OCI-LY7 (cell line): ENCODE data around the gene SRD5A3.

Experiments used
- CTCF ChIP-seq: fragments of 200-600 bp; sonication (generic); conservative IDR thresholded peaks from 2 replicates; pipeline ENCODE4 v1.5.1; 2014; ENCODE audit warnings: mild to moderate bottlenecking, antibody characterized with exemption, low read length, moderate library complexity, mixed read lengths
- EZH2phosphoT487 ChIP-seq: fragments of 200-600 bp; sonication (generic); IDR thresholded peaks from 2 replicates; pipeline ENCODE4 v1.6.1; 2018; ENCODE audit warnings: low read depth, borderline replicate concordance, mild to moderate bottlenecking, mixed run types, antibody characterized with exemption, low read length, moderate library complexity, mixed read lengths

GRCh38 chr4:55338486-55338885 is 7.6 kb upstream of the SRD5A3 start:
- TF ChIP-seq EZH2phosphoT487 (no peak), CTCF (no peak)
